ENCODE measurements around the gene HABP2. TPM values are rescaled to one million over a fixed set of nuclear protein-coding genes. Genes with fewer than 3 reads are reported as not detected.

Gene HABP2
- total and polyA plus RNA-seq, 2 experiments from 2014 or later: 48.3 to 102 TPM

- no peaks in the 10 kb centered on the region for H3K9me3 ChIP-seq (ENCODE audit: low read depth)
Observed at GRCh38 chr10:113543107-113543955, 9.5 kb upstream of the HABP2 start.

DNA sequence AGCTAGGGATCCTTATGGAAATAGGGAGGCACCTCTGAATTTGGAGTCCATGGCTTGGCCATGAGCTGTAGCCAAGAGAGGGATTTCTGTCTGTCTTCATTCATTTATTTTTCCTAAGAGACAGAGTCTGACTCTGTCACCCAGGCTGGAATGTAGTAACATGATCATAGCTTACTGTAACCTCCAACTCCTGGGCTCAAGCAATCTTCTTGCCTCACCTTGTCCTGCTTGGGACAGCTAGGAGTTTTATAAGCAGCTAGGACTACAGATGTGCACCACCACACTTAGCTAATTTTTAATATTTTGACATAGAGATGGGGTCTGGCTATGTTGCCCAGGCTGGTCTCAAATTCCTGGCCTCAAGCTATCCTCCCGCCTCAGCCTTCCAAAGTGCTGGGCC lies 8.5 kb upstream of the HABP2 start:
- H3K27me3 ChIP-seq: no peaks in the 10 kb centered on the region
- H3K9me2 ChIP-seq (replicated peaks; ENCODE audit: insufficient read depth): no peaks in the 10 kb centered on the region
- H3K9me3 ChIP-seq (ENCODE audit: low read depth): no peaks in the 10 kb centered on the region
- H3K36me3 ChIP-seq (replicated peaks; ENCODE audit: insufficient read depth, low read depth): no peaks in the 10 kb centered on the region
- no peak for DNase-seq (ENCODE audit: low spot score)
- H3K27ac ChIP-seq: no peak overlapping the region
- H3K79me2 ChIP-seq: no peaks in the 10 kb centered on the region
- no peak overlapping the region for H3K4me3 ChIP-seq
- WGBS (ENCODE audit: low lambda C conversion rate, missing lambda C conversion rate): 93% methylated on average over 1 of the region's 1 CpG
- H3K4me2 ChIP-seq: no peak overlapping the region
- peaks cover 9% of the 10 kb centered on the region for H3K4me1 ChIP-seq (ENCODE audit: insufficient read depth)
- no peak overlapping the region for H2AFZ ChIP-seq
- H4K20me1 ChIP-seq (ENCODE audit: insufficient read depth, poor library complexity, severe bottlenecking): no peaks in the 10 kb centered on the region
- no peak for TF ChIP-seq EZH2phosphoT487 (IDR thresholded peaks at IDR 0.05; ENCODE audit: low read depth, severe bottlenecking, unreplicated experiment)
- no peak for TF ChIP-seq CTCF (IDR thresholded peaks at IDR 0.05; ENCODE audit: poor library complexity)
- no peak for TF ChIP-seq EZH2 (IDR thresholded peaks at IDR 0.05; ENCODE audit: borderline replicate concordance)

More at GRCh38 chr10:113543107-113543955, 9.5 kb upstream of the HABP2 start:
- no peak for TF ChIP-seq EZH2 (IDR thresholded peaks at IDR 0.05; ENCODE audit: borderline replicate concordance)
- TF ChIP-seq EZH2phosphoT487 (IDR thresholded peaks at IDR 0.05; ENCODE audit: low read depth, severe bottlenecking, unreplicated experiment): no peak
- TF ChIP-seq CTCF (IDR thresholded peaks at IDR 0.05; ENCODE audit: poor library complexity): no peak
- Histone ChIP-seq H3K27ac (no peak overlapping the region), H3K9me2 (replicated peaks; ENCODE audit: insufficient read depth) (no peaks in the 10 kb centered on the region), H3K4me2 (no peak overlapping the region), H4K20me1 (ENCODE audit: insufficient read depth, poor library complexity, severe bottlenecking) (no peaks in the 10 kb centered on the region), H2AFZ (no peak overlapping the region), H3K4me1 (ENCODE audit: insufficient read depth) (peaks cover 9% of the 10 kb centered on the region), H3K27me3 (no peaks in the 10 kb centered on the region), H3K79me2 (no peaks in the 10 kb centered on the region), H3K36me3 (replicated peaks; ENCODE audit: insufficient read depth, low read depth) (no peaks in the 10 kb centered on the region), H3K4me3 (no peak overlapping the region)
- no peak for DNase-seq (ENCODE audit: low spot score)
- 86% methylated on average over 5 of the region's 5 CpGs for WGBS (ENCODE audit: low lambda C conversion rate, missing lambda C conversion rate)

- no peak overlapping the region for H3K4me3 ChIP-seq
- H4K20me1 ChIP-seq (ENCODE audit: insufficient read depth, poor library complexity, severe bottlenecking): no peaks in the 10 kb centered on the region
- no peaks in the 10 kb centered on the region for H3K79me2 ChIP-seq
- H2AFZ ChIP-seq: no peak overlapping the region
- no peak overlapping the region for H3K27ac ChIP-seq
- H3K27me3 ChIP-seq: no peaks in the 10 kb centered on the region
- no peak overlapping the region for H3K4me2 ChIP-seq
- no peak for DNase-seq (ENCODE audit: low spot score)
- TF ChIP-seq EZH2phosphoT487 (IDR thresholded peaks at IDR 0.05; ENCODE audit: low read depth, severe bottlenecking, unreplicated experiment) (no peak), EZH2 (IDR thresholded peaks at IDR 0.05; ENCODE audit: borderline replicate concordance) (no peak), CTCF (IDR thresholded peaks at IDR 0.05; ENCODE audit: poor library complexity) (no peak)
- whole genome bisulfite sequencing (ENCODE audit: low lambda C conversion rate, missing lambda C conversion rate): 87% methylated on average over 2 of the region's 2 CpGs
- H3K4me1 ChIP-seq (ENCODE audit: insufficient read depth): peaks cover 5% of the 10 kb centered on the region
- no peaks in the 10 kb centered on the region for H3K9me3 ChIP-seq (ENCODE audit: low read depth)
- no peaks in the 10 kb centered on the region for H3K36me3 ChIP-seq (replicated peaks; ENCODE audit: insufficient read depth, low read depth)
- H3K9me2 ChIP-seq (replicated peaks; ENCODE audit: insufficient read depth): no peaks in the 10 kb centered on the region
Observed at GRCh38 chr10:113547426-113547825, 5.4 kb upstream of the HABP2 start.
